ENCODE measurements around the gene RPF1.

- TF ChIP-seq CTCF (IDR thresholded peaks at IDR 0.05) (no peak), POLR2A (IDR thresholded peaks at IDR 0.05) (no peak)
These were observed 23.9 kb downstream of the RPF1 start for GRCh38 chr1:84502927-84503326.

Data from breast epithelium (tissue), 3 donors.